H1 (cell line): ENCODE measurements around the gene TDO2. TPM values are rescaled to one million over a fixed set of nuclear protein-coding genes. Genes with fewer than 3 reads are reported as not detected.

Experiments used
- CTCF ChIA-PET: fragments of 300-600 bp; sonication (Branson Sonifier 250); formaldehyde crosslinking; loops from one replicate; lab custom pipeline; 2021; ENCODE audit not compliant: partially characterized antibody; lab: Charles Lee
- POLR2A ChIA-PET: fragments of 300-600 bp; sonication (Branson Sonifier 250); formaldehyde crosslinking; loops from one replicate; lab custom pipeline; 2021; ENCODE audit warnings: inconsistent platforms; ENCODE audit not compliant: partially characterized antibody; lab: Charles Lee
- DNase-seq, 2 experiments: peaks; one replicate each; pipeline versions ENCODE4 v3.0.0 to v3.0.0-alpha.2; 2010 to 2022; ENCODE audit warnings: low spot score in 2 of 2, low read depth in 1 of 2, mixed read lengths in 1 of 2
- FAIRE-seq: peaks from 2 replicates; lab custom pipeline; 2011; peaks lifted over from hg19 to GRCh38; lab: Jason Lieb, UNC
- H2AFZ ChIP-seq: 2 replicates; pipeline ENCODE4 v1.8.1; 2012; ENCODE audit warnings: low read length, inconsistent platforms
- H2AK5ac ChIP-seq: 2 replicates; pipeline ENCODE4 v1.6.1; 2013; ENCODE audit warnings: low read depth, low read length
- H2BK120ac ChIP-seq: replicated peaks from 2 replicates; pipeline ENCODE3; 2013; ENCODE audit warnings: low read depth, low read length, inconsistent platforms
- H2BK12ac ChIP-seq: 2 replicates; pipeline ENCODE4 v1.6.1; 2013; ENCODE audit warnings: low read depth, low read length
- H2BK15ac ChIP-seq: 2 replicates; pipeline ENCODE4 v1.6.1; 2013; ENCODE audit warnings: low read length
- H2BK20ac ChIP-seq: 2 replicates; pipeline ENCODE4 v1.6.1; 2013; ENCODE audit warnings: low read length
- H2BK5ac ChIP-seq: 2 replicates; pipeline ENCODE4 v1.6.1; 2013; ENCODE audit warnings: low read depth, low read length
- H3K14ac ChIP-seq: 2 replicates; pipeline ENCODE4 v1.6.1; 2013; ENCODE audit warnings: inconsistent platforms; ENCODE audit not compliant: insufficient read length
- H3K18ac ChIP-seq: 2 replicates; pipeline ENCODE4 v1.6.1; 2013; ENCODE audit warnings: low read length; ENCODE audit errors: extremely low read depth
- H3K23ac ChIP-seq: 2 replicates; pipeline ENCODE4 v1.6.1; 2013; ENCODE audit warnings: inconsistent platforms; ENCODE audit not compliant: insufficient read length
- H3K23me2 ChIP-seq: 2 replicates; pipeline ENCODE4 v1.6.1; 2013; ENCODE audit warnings: low read depth, low read length
- H3K27ac ChIP-seq: 2 replicates; pipeline ENCODE4 v1.6.1; 2011; ENCODE audit warnings: low read depth, low read length, inconsistent platforms
- H3K27me3 ChIP-seq, 4 experiments: replicated peaks in 1 of 4; 1 replicate in 1 of 4; 2 replicates in 3 of 4; pipeline versions ENCODE4 v1.6.1 to v1.8.1; 2011 to 2013; ENCODE audit warnings: low read length in 3 of 4, mild to moderate bottlenecking in 3 of 4, inconsistent platforms in 2 of 4, mixed read lengths in 2 of 4, moderate library complexity in 1 of 4; ENCODE audit not compliant: control insufficient read depth in 3 of 4, insufficient read depth in 3 of 4; ENCODE audit errors: extremely low read depth in 1 of 4
- H3K36me3 ChIP-seq, 4 experiments: 2 replicates each; pipeline versions ENCODE4 v1.6.1 to v1.8.1; 2011 to 2013; ENCODE audit warnings: mild to moderate bottlenecking in 4 of 4, low read length in 3 of 4, moderate library complexity in 2 of 4, control low read depth in 1 of 4, inconsistent platforms in 1 of 4; ENCODE audit not compliant: insufficient read depth in 4 of 4, control insufficient read depth in 2 of 4
- H3K4ac ChIP-seq: replicated peaks from 2 replicates; pipeline ENCODE3; 2013; ENCODE audit warnings: low read length, low read depth, mixed read lengths, inconsistent platforms; ENCODE audit not compliant: insufficient read length
- H3K4me1 ChIP-seq, 4 experiments: replicated peaks in 1 of 4; 1 replicate in 1 of 4; 2 replicates in 3 of 4; pipeline versions ENCODE4 v1.6.1 to v1.8.1; 2011 to 2013; ENCODE audit warnings: low read length in 3 of 4, inconsistent platforms in 2 of 4, mixed read lengths in 1 of 4; ENCODE audit not compliant: insufficient read depth in 4 of 4, control insufficient read depth in 3 of 4
- H3K4me2 ChIP-seq, 2 experiments: 2 replicates each; pipeline versions ENCODE4 v1.6.1 to v1.8.1; 2011 to 2013; ENCODE audit warnings: low read depth in 2 of 2, low read length in 2 of 2, control low read depth in 1 of 2, inconsistent platforms in 1 of 2, mild to moderate bottlenecking in 1 of 2; ENCODE audit not compliant: insufficient read depth in 1 of 2
- H3K4me3 ChIP-seq, 4 experiments: fragments of 200-600, 300-600 bp in 1 of 4; sonication (generic), shearing (Covaris generic), sonication (Bioruptor Twin) in 1 of 4; 2 replicates each; pipeline versions ENCODE4 v1.5.1 to v1.8.1; 2011 to 2016; ENCODE audit warnings: low read length in 4 of 4, low read depth in 3 of 4, control low read depth in 2 of 4, inconsistent platforms in 2 of 4, mild to moderate bottlenecking in 2 of 4, mixed read lengths in 1 of 4, moderate library complexity in 1 of 4; ENCODE audit not compliant: insufficient read depth in 2 of 4; ENCODE audit errors: extremely low read depth in 1 of 4
- H3K56ac ChIP-seq: replicated peaks from 2 replicates; pipeline ENCODE3; 2013; ENCODE audit warnings: low read depth, mild to moderate bottlenecking, mixed read lengths, low read length, inconsistent platforms; ENCODE audit not compliant: insufficient read length
- H3K79me1 ChIP-seq: 2 replicates; pipeline ENCODE4 v1.6.1; 2013; ENCODE audit warnings: low read depth, low read length, control low read depth
- H3K79me2 ChIP-seq, 2 experiments: 2 replicates each; pipeline versions ENCODE4 v1.6.1 to v1.8.1; 2012 to 2013; ENCODE audit warnings: low read length in 2 of 2, mild to moderate bottlenecking in 2 of 2, inconsistent platforms in 1 of 2; ENCODE audit not compliant: insufficient read depth in 2 of 2, control insufficient read depth in 1 of 2
- H3K9ac ChIP-seq, 4 experiments: replicated peaks in 1 of 4; 1 replicate in 1 of 4; 2 replicates in 3 of 4; pipeline versions ENCODE4 v1.6.1 to v1.8.1; 2011 to 2013; ENCODE audit warnings: low read depth in 3 of 4, low read length in 3 of 4, control low read depth in 2 of 4, mild to moderate bottlenecking in 2 of 4, moderate library complexity in 2 of 4, inconsistent platforms in 1 of 4; ENCODE audit errors: extremely low read depth in 1 of 4
- H3K9me3 ChIP-seq, 2 experiments: 2 replicates each; pipeline versions ENCODE4 v1.6.1 to v1.8.1; 2012 to 2013; ENCODE audit warnings: mild to moderate bottlenecking in 2 of 2, moderate library complexity in 2 of 2, control low read depth in 1 of 2, inconsistent platforms in 1 of 2, low read depth in 1 of 2, low read length in 1 of 2, mixed read lengths in 1 of 2; ENCODE audit not compliant: insufficient read depth in 2 of 2
- H4K20me1 ChIP-seq, 2 experiments: replicated peaks in 1 of 2; 2 replicates each; pipeline versions ENCODE3 to v1.8.1; 2011 to 2013; ENCODE audit warnings: inconsistent platforms in 2 of 2, low read length in 2 of 2, mild to moderate bottlenecking in 1 of 2; ENCODE audit not compliant: insufficient read depth in 2 of 2, control insufficient read depth in 1 of 2
- H4K5ac ChIP-seq: 2 replicates; pipeline ENCODE4 v1.6.1; 2013; ENCODE audit warnings: low read length, low read depth, mixed read lengths, inconsistent platforms; ENCODE audit not compliant: insufficient read length
- H4K8ac ChIP-seq: 2 replicates; pipeline ENCODE4 v1.8.0; 2013; ENCODE audit warnings: mild to moderate bottlenecking, moderate library complexity, low read length, inconsistent platforms; ENCODE audit not compliant: insufficient read depth; ENCODE audit errors: extremely low read depth
- H4K91ac ChIP-seq: replicated peaks from 2 replicates; pipeline ENCODE3; 2013; ENCODE audit warnings: low read length, mixed read lengths, inconsistent platforms; ENCODE audit not compliant: insufficient read length
- CHD1 ChIP-seq: IDR thresholded peaks from 2 replicates; pipeline ENCODE4 v1.6.1; 2012; ENCODE audit warnings: low read depth, low read length, improper control_type of control experiment
- CHD2 ChIP-seq: IDR thresholded peaks from 2 replicates; pipeline ENCODE4 v1.6.1; 2012; ENCODE audit warnings: low read length, improper control_type of control experiment
- CTBP2 ChIP-seq: IDR thresholded peaks from 2 replicates; pipeline ENCODE4 v1.7.0; 2011; ENCODE audit warnings: borderline replicate concordance, mild to moderate bottlenecking, moderate library complexity, mixed read lengths, low read length; ENCODE audit not compliant: insufficient read depth, insufficient read length
- EP300 ChIP-seq, 2 experiments: IDR thresholded peaks; 1 replicate in 1 of 2; 2 replicates in 1 of 2; pipeline ENCODE4 v1.6.1; 2011 to 2012; ENCODE audit warnings: low read depth in 2 of 2, low read length in 2 of 2, mild to moderate bottlenecking in 2 of 2, borderline replicate concordance in 1 of 2, inconsistent platforms in 1 of 2, moderate library complexity in 1 of 2
- GTF2F1 ChIP-seq: IDR thresholded peaks from 2 replicates; pipeline ENCODE4 v1.6.1; 2012; ENCODE audit warnings: low read depth, low read length, improper control_type of control experiment, borderline replicate concordance
- HDAC2 ChIP-seq, 2 experiments: fragments of 300-600 bp in 1 of 2; sonication (generic) in 1 of 2; IDR thresholded peaks; 2 replicates each; pipeline ENCODE4 v1.6.1; 2011 to 2012; ENCODE audit warnings: low read depth in 2 of 2, low read length in 2 of 2, mild to moderate bottlenecking in 2 of 2, moderate library complexity in 2 of 2, borderline replicate concordance in 1 of 2, inconsistent platforms in 1 of 2
- JUND ChIP-seq: IDR thresholded peaks from 2 replicates; pipeline ENCODE4 v1.6.1; 2011; ENCODE audit warnings: mild to moderate bottlenecking, improper control_type of control experiment, low read length
- KDM4A ChIP-seq: IDR thresholded peaks from one replicate; pipeline ENCODE4 v1.7.1; 2012; ENCODE audit warnings: low read depth, mild to moderate bottlenecking, moderate library complexity, low read length, inconsistent platforms; ENCODE audit not compliant: severe bottlenecking
- RBBP5 ChIP-seq: IDR thresholded peaks from 2 replicates; pipeline ENCODE4 v1.7.1; 2012; ENCODE audit warnings: low read depth, mild to moderate bottlenecking, inconsistent platforms, low read length, moderate library complexity, borderline replicate concordance
- RXRA ChIP-seq: IDR thresholded peaks from 2 replicates; pipeline ENCODE4 v1.6.1; 2011; ENCODE audit warnings: low read depth, mild to moderate bottlenecking, low read length, moderate library complexity; ENCODE audit not compliant: insufficient read depth
- TAF1 ChIP-seq: IDR thresholded peaks from 2 replicates; pipeline ENCODE4 v1.6.1; 2011; ENCODE audit warnings: mild to moderate bottlenecking, low read depth, low read length
- TBP ChIP-seq: IDR thresholded peaks from 2 replicates; pipeline ENCODE4 v1.6.1; 2011; ENCODE audit warnings: low read depth, low read length, improper control_type of control experiment
- YY1 ChIP-seq: IDR thresholded peaks from 2 replicates; pipeline ENCODE4 v1.6.1; 2011; ENCODE audit warnings: low read depth, mild to moderate bottlenecking, low read length
- ZNF274 ChIP-seq: IDR thresholded peaks from 2 replicates; pipeline ENCODE4 v1.7.0; 2012; ENCODE audit warnings: low read length, borderline replicate concordance; ENCODE audit errors: extremely low read depth
- WGBS, 2 experiments: shearing (Covaris generic) in 1 of 2; methylation state at CpG; one replicate each; pipeline versions ENCODE4 v1.1.6 to v1.1.7; 2013 to 2015; ENCODE audit warnings: low lambda C conversion rate in 2 of 2, mixed read lengths in 2 of 2, inconsistent platforms in 1 of 2, low coverage in 1 of 2, missing lambda C conversion rate in 1 of 2; ENCODE audit not compliant: insufficient replicate concordance in 2 of 2, insufficient coverage in 1 of 2, insufficient read length in 1 of 2; ENCODE audit errors: extremely low coverage in 1 of 2, missing lambda C conversion rate in 1 of 2; 5-methylcytosine and 5-hydroxymethylcytosine counted together
- polyA plus RNA-seq, 7 experiments: library from polyadenylated mRNA; depleted of rRNA in 3 of 7; stranded (reverse) in 5 of 7; unstranded in 2 of 7; fragments of >200 nt in 5 of 7; fragments of 200-250 nt in 2 of 7; gene quantifications; 1 replicate in 5 of 7; 2 replicates in 1 of 7; 4 replicates in 1 of 7; pipeline versions ENCODE4 v1.2.1 to v1.2.3, GENCODE V29; 2011 to 2013; ENCODE audit warnings: missing spikeins in 2 of 7, mixed read lengths in 2 of 7
- total RNA-seq: library from RNA; stranded (reverse); fragmentation: NEBNext Ultra II Directional; extraction: Animal tissue kit (Norgen Biotek cat#: 25700); gene quantifications from 2 replicates; pipeline ENCODE4 v1.2.1, GENCODE V29; 2021

The TDO2 gene
- total and polyA plus RNA-seq, 2 of the 8 experiments (the other 6 are each of a cell fraction or from before 2014, with no cell fraction given): 0.03 TPM; not detected in 1

DNA sequence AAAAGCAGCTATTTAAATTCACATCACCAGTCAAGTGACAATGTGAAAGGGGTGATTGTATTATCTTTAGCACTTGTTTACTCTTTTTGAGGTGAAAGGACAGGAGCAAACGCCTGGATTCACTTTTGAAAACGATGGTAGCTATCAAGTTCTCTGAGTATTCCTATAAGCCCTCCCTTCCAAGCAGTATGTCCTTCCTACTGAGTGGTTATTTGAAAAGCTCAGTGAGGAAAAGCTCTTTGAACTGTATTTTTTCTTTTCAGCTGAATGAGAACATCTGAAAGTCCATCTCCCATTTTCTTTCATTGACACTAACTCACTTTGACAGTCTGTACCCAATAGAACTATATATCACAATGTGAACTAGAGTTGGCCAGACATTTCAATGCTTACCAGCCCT lies 59.3 kb downstream of the TDO2 start:
- no peak for TF ChIP-seq CHD2
- TF ChIP-seq RBBP5: no peak
- no peak for TF ChIP-seq JUND
- TF ChIP-seq GTF2F1: no peak
- no peak for TF ChIP-seq CTBP2
- TF ChIP-seq TBP: no peak
- no peak for TF ChIP-seq TAF1
- TF ChIP-seq ZNF274: no peak
- TF ChIP-seq CHD1: no peak
- no peak for TF ChIP-seq RXRA
- no peak for TF ChIP-seq YY1
- no peak for TF ChIP-seq EP300 (IDR thresholded peaks at IDR 0.05; ENCODE audit: borderline replicate concordance in 1 of 2, low read depth in 2 of 2, low read length in 2 of 2)
- TF ChIP-seq KDM4A: no peak
- TF ChIP-seq HDAC2 (IDR thresholded peaks at IDR 0.05; ENCODE audit: borderline replicate concordance in 1 of 2, low read depth in 2 of 2, low read length in 2 of 2): no peak
- Histone ChIP-seq H3K18ac (no peak overlapping the region), H4K8ac (no peak overlapping the region), H2BK20ac (no peak overlapping the region), H3K79me2 (no peaks in the 10 kb centered on the region), H3K23ac (no peak overlapping the region), H3K79me1 (no peaks in the 10 kb centered on the region), H4K20me1 (no peaks in the 10 kb centered on the region), H3K4ac (no peak overlapping the region), H2AFZ (no peak overlapping the region), H3K14ac (no peak overlapping the region), H3K4me2 (no peak overlapping the region), H3K27me3 (no peaks in the 10 kb centered on the region), H3K36me3 (no peaks in the 10 kb centered on the region), H3K9me3 (no peaks in the 10 kb centered on the region), H4K5ac (no peak overlapping the region), H3K4me1 (no peaks in the 10 kb centered on the region), H2BK120ac (no peak overlapping the region), H3K56ac (no peak overlapping the region), H2BK15ac (no peak overlapping the region), H3K27ac (no peak overlapping the region), H3K23me2 (no peaks in the 10 kb centered on the region), H2BK5ac (no peak overlapping the region), H3K9ac (no peak overlapping the region), H3K4me3 (no peak overlapping the region), H4K91ac (no peak overlapping the region), H2AK5ac (no peak overlapping the region), H2BK12ac (no peak overlapping the region)
- FAIRE-seq (no peak), DNase-seq (no peak)
- CTCF ChIA-PET: interaction anchor here (0.7 to 0.9 kb wide), 2 partner anchors 11 to 176 kb away, joined by 3 to 4 read pairs; no protein-coding TSS in a partner anchor
- POLR2A ChIA-PET: no interaction called here
- WGBS, 2 experiments: 73% methylated on average over 2 of the region's 2 CpGs; no CpG with 5 or more reads in 1 of the 2 experiments
